Keratinocyte (primary cell): ENCODE data around the gene MYL5.

ENCODE experiments used
- CTCF ChIP-seq, 3 experiments: IDR thresholded peaks in 1 of 3; conservative IDR thresholded peaks in 1 of 3; optimal IDR thresholded peaks in 1 of 3; 2 replicates in 2 of 3; 3 replicates in 1 of 3; pipeline versions ENCODE3 to v1.5.1; 2011; ENCODE audit warnings: low read length in 3 of 3, mild to moderate bottlenecking in 3 of 3, moderate library complexity in 2 of 3, control low read depth in 1 of 3, inconsistent platforms in 1 of 3; ENCODE audit not compliant: insufficient read depth in 2 of 3; ENCODE audit errors: extremely low read depth in 1 of 3
- EZH2 ChIP-seq: IDR thresholded peaks from one replicate; pipeline ENCODE4 v1.6.1; 2012; ENCODE audit warnings: inconsistent platforms, mild to moderate bottlenecking, low read length, moderate library complexity

DNA sequence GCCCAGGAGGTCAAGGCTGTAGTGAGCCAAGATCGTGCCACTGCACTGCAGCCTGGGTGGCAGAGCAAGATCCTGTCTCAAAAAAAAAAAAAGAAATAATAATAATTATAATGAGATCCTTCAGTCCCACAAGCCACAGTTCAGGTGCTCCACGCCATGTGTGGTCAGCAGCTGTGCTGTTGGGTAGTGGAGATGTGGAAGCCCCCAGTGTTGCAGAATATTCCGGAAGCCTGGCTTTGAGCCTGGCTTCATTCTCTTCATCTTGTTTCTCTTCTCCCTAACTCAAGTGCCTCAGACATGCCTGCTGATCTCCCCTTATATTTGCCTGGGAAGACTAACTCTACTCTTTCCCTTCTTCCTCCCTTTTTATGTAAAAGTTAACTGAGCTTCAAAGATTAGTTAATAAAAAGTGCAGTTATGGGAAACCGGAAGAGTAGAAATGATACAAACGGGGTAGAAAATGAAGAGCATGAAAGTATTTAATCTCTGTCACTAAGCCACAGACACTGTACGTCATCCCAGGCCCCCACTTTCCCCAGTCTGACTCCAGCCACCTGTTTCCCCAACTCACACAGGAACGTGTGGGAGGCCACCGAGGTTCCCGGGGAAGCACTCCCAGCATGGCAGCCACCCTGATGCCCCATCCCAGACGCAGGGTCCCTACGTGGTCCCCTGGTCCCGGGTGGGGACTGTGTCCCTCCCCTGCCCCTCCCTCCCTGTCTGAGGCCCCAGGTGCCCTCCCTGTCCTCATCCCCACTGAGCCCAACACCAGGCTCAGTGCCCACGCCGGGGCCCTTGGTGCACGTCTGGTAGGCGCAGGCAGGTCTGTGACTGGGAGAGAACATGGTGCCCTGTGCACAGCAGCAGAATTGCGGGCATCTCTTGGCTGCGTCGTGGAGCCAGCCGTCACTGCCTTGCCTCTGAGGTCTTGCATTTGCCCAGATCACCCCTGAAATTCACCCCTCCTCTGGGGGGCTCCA is 55.3 kb downstream of the MYL5 start:
- TF ChIP-seq CTCF (optimal IDR thresholded peaks at IDR 0.05 in 1 of 3, IDR thresholded peaks at IDR 0.05 in 1 of 3, conservative IDR thresholded peaks at IDR 0.05 in 1 of 3; ENCODE audit: extremely low read depth in 1 of 3, insufficient read depth in 2 of 3, low read length in 3 of 3) = no peak
- no peak for TF ChIP-seq EZH2
